Pancreas (tissue), 10 donors: ENCODE data around the gene RP9. TPM values are rescaled to one million over a fixed set of nuclear protein-coding genes. Genes with fewer than 3 reads are reported as not detected.
A peak's percentile ranks its signal among the peaks of the same experiment; 100 is the strongest.

Experiments used
- ATAC-seq, 4 donors: fragments of 200-7000 bp; cut with Tn5 transposase; one replicate each; pipeline versions ENCODE4 v1.8.0 to v1.9.1; 2020; ENCODE audit warnings: mild to moderate bottlenecking in 4 of 4, moderate library complexity in 4 of 4
- DNase-seq, 6 donors: peaks; one replicate each; pipeline ENCODE4 v3.0.0-alpha.2; 2020
- FAIRE-seq: peaks from 2 replicates; lab custom pipeline; 2012; peaks lifted over from hg19 to GRCh38; lab: Jason Lieb, UNC
- H3K27ac ChIP-seq, 4 donors: fragments of 200-600 bp; sonication (generic); 1 replicate in 3 of 4; 2 replicates in 1 of 4; pipeline versions ENCODE4 v1.5.0 to v1.8.0; 2020
- H3K27me3 ChIP-seq, 4 donors: fragments of 200-600 bp; one replicate each; pipeline ENCODE4 v1.8.0; 2021
- H3K36me3 ChIP-seq, 3 donors: fragments of 200-600 bp; sonication (generic) in 1 of 3; one replicate each; pipeline versions ENCODE4 v1.5.0 to v1.8.0; 2020 to 2021
- H3K4me1 ChIP-seq, 3 donors: fragments of 200-600 bp; one replicate each; pipeline ENCODE4 v1.8.0; 2021
- H3K4me3 ChIP-seq, 4 donors: fragments of 200-600 bp; sonication (generic) in 2 of 4; one replicate each; pipeline versions ENCODE4 v1.5.0 to v1.8.0; 2020 to 2021
- H3K9me3 ChIP-seq, 4 donors: fragments of 200-600 bp; one replicate each; pipeline ENCODE4 v1.8.0; 2021
- CTCF ChIP-seq, 4 donors: fragments of 200-600 bp; sonication (generic) in 3 of 4; IDR thresholded peaks; one replicate each; pipeline versions ENCODE4 v1.5.0 to v1.8.0; 2021; ENCODE audit warnings: antibody characterized with exemption in 4 of 4
- WGBS, 2 donors: extraction: QIAGEN DNeasy Blood & Tissue Kit; methylation state at CpG; one replicate each; pipeline ENCODE4 v1.1.7; 2013; 5-methylcytosine and 5-hydroxymethylcytosine counted together
- intact Hi-C, 3 donors: fragments of 100-400 bp; cut with DNase I; formaldehyde crosslinking; loops; one replicate each; pipeline versions ENCODE4 v1.11.1 to v1.14.2; 2022
- polyA plus RNA-seq, 2 donors: library from polyadenylated mRNA; stranded (reverse); fragments of 200-250 nt; gene quantifications; one replicate each; pipeline ENCODE4 v1.2.3, GENCODE V29; 2013
- total RNA-seq, 6 donors: library from RNA; stranded (reverse); fragmentation: NEBNext Ultra II Directional in 4 of 6; extraction: Animal tissue kit (Norgen Biotek cat#: 25700) in 4 of 6; gene quantifications; one replicate each; pipeline versions ENCODE4 v1.2.1 to v1.2.4, GENCODE V29; 2021 to 2023
- donor health status: healthy with polysubstance abuse.
- donor health status: DM: no; HTN: no; CAD: no; lungs with moderate emphysema.
- donor health status: DM: no; HTN: no; CAD: no.
- donor health status: control.
- donor health status: control.
- donor health status: Bipolar disorder and iron deficiency.
- donor health status: DM: yes; HTN: yes; CAD: no.
- donor health status: DM: no; HTN: no; CAD: no.
- donor health status: DM: no; HTN: no; CAD: no.
- donor health status: DM: yes; HTN: yes; CAD: no.

The RP9 gene
- total and polyA plus RNA-seq, 8 donors: 5.5 to 20.1 (median 7.1) TPM

- Histone ChIP-seq H3K27ac (no peak overlapping the region), H3K27me3 (no peaks in the 10 kb centered on the region), H3K4me1 (no peaks in the 10 kb centered on the region), H3K4me3 (no peak overlapping the region), H3K9me3 (no peaks in the 10 kb centered on the region), H3K36me3 (no peaks in the 10 kb centered on the region)
- DNase-seq (no peak), ATAC-seq (no peak), FAIRE-seq (no peak)
- intact Hi-C loops: no loop called here
- WGBS, 2 donors: 88 to 92% methylated on average over 3 of the region's 3 CpGs
- TF ChIP-seq CTCF (IDR thresholded peaks at IDR 0.05): no peak
Measured at GRCh38 chr7:33152087-33152486, 42.9 kb upstream of the RP9 start.

GRCh38 chr7:33145156-33145555 lies 36.0 kb upstream of the RP9 start:
- FAIRE-seq: no peak
- H3K27me3 ChIP-seq: no peaks in the 10 kb centered on the region
- H3K4me3 ChIP-seq: no peak overlapping the region
- no peak overlapping the region for H3K27ac ChIP-seq
- no peak for DNase-seq
- ATAC-seq: no peak
- intact Hi-C loops: no loop called here
- TF ChIP-seq CTCF (IDR thresholded peaks at IDR 0.05): no peak
- WGBS, 2 donors: 80 to 87% methylated on average over 5 of the region's 5 CpGs
- H3K9me3 ChIP-seq: no peaks in the 10 kb centered on the region
- no peaks in the 10 kb centered on the region for H3K36me3 ChIP-seq
- H3K4me1 ChIP-seq: peaks cover 0 to 9% (median 5%) of the 10 kb centered on the region in 3 donors

GRCh38 chr7:33143996-33144718 lies 35.0 kb upstream of the RP9 start:
- intact Hi-C loops: no loop called here
- Histone ChIP-seq H3K9me3 (no peaks in the 10 kb centered on the region), H3K27me3 (no peaks in the 10 kb centered on the region), H3K36me3 (no peaks in the 10 kb centered on the region), H3K4me1 (peaks cover 0 to 9% (median 5%) of the 10 kb centered on the region in 3 donors), H3K4me3 (no peak overlapping the region), H3K27ac (no peak overlapping the region)
- DNase-seq: no peak
- peak in 3 of 4 donors; percentile 49 to 93 (median 89) for ATAC-seq
- 33 to 54% methylated on average over 4 of the region's 4 CpGs for WGBS, 2 donors
- FAIRE-seq: no peak
- no peak for TF ChIP-seq CTCF (IDR thresholded peaks at IDR 0.05)

- Histone ChIP-seq H3K9me3 (no peaks in the 10 kb centered on the region), H3K27ac (no peak overlapping the region), H3K4me3 (no peak overlapping the region), H3K36me3 (no peaks in the 10 kb centered on the region), H3K4me1 (peaks cover 0 to 9% (median 5%) of the 10 kb centered on the region in 3 donors), H3K27me3 (no peaks in the 10 kb centered on the region)
- 87 to 97% methylated on average over 1 of the region's 1 CpG for WGBS, 2 donors
- DNase-seq: no peak
- FAIRE-seq: peak; percentile 34
- ATAC-seq: no peak
- intact Hi-C loops: no loop called here
- TF ChIP-seq CTCF (IDR thresholded peaks at IDR 0.05): no peak
Measured at GRCh38 chr7:33142585-33142984, 33.4 kb upstream of the RP9 start.

- intact Hi-C loops: no loop called here
- TF ChIP-seq CTCF (IDR thresholded peaks at IDR 0.05): no peak
- WGBS, 2 donors: 87 to 97% methylated on average over 15 of the region's 15 CpGs
- no peak for ATAC-seq
- no peaks in the 10 kb centered on the region for H3K36me3 ChIP-seq
- no peak overlapping the region for H3K27ac ChIP-seq
- H3K9me3 ChIP-seq: no peaks in the 10 kb centered on the region
- no peak for DNase-seq
- H3K27me3 ChIP-seq: no peaks in the 10 kb centered on the region
- FAIRE-seq: no peak
- H3K4me3 ChIP-seq: no peak overlapping the region
- no peaks in the 10 kb centered on the region for H3K4me1 ChIP-seq
Measured at GRCh38 chr7:33137103-33137502, 27.9 kb upstream of the RP9 start.
